Adrenal gland (tissue), 5 donors: ENCODE results near the gene RPP40.

Experiments
- POLR2A ChIP-seq, 2 donors: fragments of 450-650 bp; IDR thresholded peaks; one replicate each; pipeline ENCODE4 v1.6.1; 2017; ENCODE audit warnings: antibody characterized with exemption in 2 of 2, mild to moderate bottlenecking in 2 of 2, moderate library complexity in 1 of 2
- TF ChIP-seq, protein P1 (sequence below), 6 experiments: fragments of 450-650 bp in 4 of 6; fragments of 200-600 bp in 2 of 6; sonication (generic) in 1 of 6; IDR thresholded peaks; 1 replicate in 5 of 6; 2 replicates in 1 of 6; pipeline versions ENCODE4 v1.5.1 to v1.8.0; 2016 to 2021; ENCODE audit warnings: antibody characterized with exemption in 6 of 6, mild to moderate bottlenecking in 2 of 6, moderate library complexity in 1 of 6
- donor health status: DM: no; HTN: no; CAD: no.

DNA sequence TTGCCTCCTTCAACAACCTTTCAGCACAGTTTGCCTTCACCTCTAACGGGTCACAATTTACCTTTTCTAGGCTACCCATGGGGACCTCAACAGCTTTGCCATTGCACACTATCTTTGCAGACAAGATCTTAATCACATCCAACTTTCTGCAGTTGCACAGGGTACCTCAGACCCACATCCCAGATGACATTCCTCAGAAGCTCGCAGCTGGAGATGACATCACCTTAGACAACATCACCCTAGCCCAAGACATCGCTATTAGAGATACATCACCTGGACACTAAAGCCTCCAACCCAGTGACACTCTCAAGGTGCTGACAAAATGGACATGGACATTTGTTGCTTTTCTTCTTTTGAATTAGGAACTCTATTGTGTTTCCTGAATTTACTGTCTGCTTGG is 38.6 kb upstream of the RPP40 start:
- TF ChIP-seq, protein P1, sequence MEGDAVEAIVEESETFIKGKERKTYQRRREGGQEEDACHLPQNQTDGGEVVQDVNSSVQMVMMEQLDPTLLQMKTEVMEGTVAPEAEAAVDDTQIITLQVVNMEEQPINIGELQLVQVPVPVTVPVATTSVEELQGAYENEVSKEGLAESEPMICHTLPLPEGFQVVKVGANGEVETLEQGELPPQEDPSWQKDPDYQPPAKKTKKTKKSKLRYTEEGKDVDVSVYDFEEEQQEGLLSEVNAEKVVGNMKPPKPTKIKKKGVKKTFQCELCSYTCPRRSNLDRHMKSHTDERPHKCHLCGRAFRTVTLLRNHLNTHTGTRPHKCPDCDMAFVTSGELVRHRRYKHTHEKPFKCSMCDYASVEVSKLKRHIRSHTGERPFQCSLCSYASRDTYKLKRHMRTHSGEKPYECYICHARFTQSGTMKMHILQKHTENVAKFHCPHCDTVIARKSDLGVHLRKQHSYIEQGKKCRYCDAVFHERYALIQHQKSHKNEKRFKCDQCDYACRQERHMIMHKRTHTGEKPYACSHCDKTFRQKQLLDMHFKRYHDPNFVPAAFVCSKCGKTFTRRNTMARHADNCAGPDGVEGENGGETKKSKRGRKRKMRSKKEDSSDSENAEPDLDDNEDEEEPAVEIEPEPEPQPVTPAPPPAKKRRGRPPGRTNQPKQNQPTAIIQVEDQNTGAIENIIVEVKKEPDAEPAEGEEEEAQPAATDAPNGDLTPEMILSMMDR (IDR thresholded peaks at IDR 0.05): no peak
- TF ChIP-seq POLR2A (IDR thresholded peaks at IDR 0.05): no peak
